ENCODE results near the gene ADAMTS12.

ADAMTS12 gene

DNA sequence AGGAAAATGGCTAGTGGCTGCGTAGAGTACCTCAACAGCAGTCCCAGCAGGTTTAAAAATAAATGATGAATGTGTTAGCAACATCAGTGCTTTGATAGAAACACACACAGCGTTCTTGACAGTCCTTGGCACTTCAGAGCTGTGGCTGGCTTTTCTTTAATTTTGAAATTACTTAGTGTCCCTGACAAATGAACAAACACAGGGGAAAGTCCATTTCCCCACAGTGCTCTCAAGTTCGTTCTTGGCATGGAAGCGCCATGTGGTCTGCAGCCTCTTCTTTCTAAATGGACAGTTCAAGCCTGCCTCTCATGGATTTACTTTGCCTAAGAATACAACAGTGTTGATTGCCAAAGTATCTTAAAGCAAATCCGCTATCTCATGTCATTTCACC lies 102.2 kb downstream of the ADAMTS12 start:
- TF ChIP-seq, protein P1, sequence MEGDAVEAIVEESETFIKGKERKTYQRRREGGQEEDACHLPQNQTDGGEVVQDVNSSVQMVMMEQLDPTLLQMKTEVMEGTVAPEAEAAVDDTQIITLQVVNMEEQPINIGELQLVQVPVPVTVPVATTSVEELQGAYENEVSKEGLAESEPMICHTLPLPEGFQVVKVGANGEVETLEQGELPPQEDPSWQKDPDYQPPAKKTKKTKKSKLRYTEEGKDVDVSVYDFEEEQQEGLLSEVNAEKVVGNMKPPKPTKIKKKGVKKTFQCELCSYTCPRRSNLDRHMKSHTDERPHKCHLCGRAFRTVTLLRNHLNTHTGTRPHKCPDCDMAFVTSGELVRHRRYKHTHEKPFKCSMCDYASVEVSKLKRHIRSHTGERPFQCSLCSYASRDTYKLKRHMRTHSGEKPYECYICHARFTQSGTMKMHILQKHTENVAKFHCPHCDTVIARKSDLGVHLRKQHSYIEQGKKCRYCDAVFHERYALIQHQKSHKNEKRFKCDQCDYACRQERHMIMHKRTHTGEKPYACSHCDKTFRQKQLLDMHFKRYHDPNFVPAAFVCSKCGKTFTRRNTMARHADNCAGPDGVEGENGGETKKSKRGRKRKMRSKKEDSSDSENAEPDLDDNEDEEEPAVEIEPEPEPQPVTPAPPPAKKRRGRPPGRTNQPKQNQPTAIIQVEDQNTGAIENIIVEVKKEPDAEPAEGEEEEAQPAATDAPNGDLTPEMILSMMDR (IDR thresholded peaks at IDR 0.05; ENCODE audit: low read depth, low read length) = no peak
- DNase-seq (ENCODE audit: extremely low read depth, low read depth) = no peak

DNA sequence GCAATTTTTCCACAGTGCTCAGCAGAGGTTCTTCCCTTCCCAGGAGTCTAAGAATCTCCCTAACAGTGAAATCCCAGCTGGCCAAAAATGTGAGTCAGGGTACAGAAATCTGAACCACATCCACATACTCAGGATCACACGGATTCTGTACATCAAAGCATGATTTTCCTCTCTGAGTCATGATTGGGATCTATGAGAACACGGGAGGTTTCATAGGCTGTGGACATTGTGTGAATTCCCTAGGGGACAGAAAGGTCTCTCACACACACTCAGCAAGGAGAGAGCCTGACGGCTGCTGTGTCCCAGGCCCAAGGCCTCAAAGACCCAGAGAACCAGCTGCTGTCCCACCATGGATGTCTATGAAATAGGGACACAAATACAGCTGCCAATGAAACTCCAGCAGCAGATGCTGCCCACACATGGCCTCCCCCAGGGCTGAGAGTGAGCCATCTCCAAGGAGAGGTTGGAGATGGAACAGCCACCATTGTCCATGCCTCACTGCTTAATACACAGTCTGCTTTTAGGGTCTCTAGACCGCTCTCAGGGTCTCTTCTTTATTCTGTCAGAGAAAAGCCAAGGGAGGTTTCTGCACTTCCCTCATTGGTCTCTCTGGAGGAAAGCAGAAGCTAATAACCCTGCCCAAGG lies 102.7 kb downstream of the ADAMTS12 start:
- DNase-seq (ENCODE audit: extremely low read depth, low read depth) = peak; percentile 84
- TF ChIP-seq, protein P1 (IDR thresholded peaks at IDR 0.05; ENCODE audit: low read depth, low read length) = no peak

DNA sequence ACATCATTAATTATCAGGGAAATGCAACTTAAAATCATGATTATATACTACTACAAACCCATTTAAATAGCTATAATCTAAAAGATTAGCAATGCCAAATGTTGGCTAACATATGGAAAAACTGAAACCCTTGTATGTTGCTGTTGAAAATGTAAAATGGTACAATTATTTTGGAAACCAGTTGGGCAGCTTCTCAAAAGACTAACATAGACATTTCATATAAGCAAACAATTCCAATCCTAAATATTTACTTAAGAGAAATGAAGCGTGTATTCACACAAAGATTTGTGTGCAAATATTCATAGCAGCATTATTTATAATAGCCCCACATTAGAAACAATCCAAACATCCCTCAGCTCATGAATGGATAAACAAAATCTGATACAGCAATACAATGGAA lies 106.2 kb downstream of the ADAMTS12 start:
- TF ChIP-seq, protein P1 (IDR thresholded peaks at IDR 0.05; ENCODE audit: low read depth, low read length) = no peak
- DNase-seq (ENCODE audit: extremely low read depth, low read depth) = no peak

DNA sequence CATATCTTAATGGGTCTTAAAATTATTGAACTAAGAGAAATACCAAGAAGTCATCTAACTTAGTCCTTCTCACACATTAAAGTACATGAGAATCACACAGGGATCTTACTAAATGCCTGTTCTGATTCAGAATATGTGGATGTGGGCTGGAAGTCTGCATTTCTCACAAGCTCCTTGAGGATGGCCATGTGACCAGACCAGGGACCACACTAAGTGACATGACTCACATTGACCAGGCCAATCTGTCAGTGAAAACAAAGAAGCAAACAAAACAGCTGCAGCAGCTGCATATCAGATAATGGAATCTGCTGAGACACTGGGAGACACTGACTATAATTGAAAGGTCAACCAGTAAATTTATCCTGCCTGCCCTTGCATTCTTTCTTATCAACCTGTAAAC lies 110.5 kb downstream of the ADAMTS12 start:
- TF ChIP-seq, protein P1 (IDR thresholded peaks at IDR 0.05; ENCODE audit: low read depth, low read length) = no peak
- no peak for DNase-seq (ENCODE audit: extremely low read depth, low read depth)

DNA sequence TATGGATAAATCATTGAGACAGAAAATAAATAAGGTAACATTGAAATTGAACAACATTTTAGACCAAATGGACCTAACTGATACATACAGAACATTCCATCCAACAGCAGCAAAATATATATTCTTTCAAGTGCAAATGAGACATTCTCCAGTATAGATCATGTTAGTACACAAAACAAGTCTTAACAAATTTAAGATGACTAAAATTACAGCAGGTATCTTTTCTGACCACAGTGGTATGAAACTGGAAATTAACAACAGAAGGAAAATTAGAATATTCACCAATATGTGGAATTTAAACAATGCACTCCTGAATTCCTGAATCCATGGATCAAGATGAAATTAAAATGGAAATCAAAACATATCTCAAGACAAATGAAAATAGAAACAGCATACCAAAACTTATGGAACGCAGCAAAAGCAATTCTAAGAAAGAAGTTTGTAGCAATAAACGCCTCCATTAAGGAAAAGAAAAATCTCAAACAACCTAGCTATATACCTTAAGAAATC lies 115.6 kb downstream of the ADAMTS12 start:
- TF ChIP-seq, protein P1 (IDR thresholded peaks at IDR 0.05; ENCODE audit: low read depth, low read length) = no peak
- DNase-seq (ENCODE audit: extremely low read depth, low read depth) = no peak

DNA sequence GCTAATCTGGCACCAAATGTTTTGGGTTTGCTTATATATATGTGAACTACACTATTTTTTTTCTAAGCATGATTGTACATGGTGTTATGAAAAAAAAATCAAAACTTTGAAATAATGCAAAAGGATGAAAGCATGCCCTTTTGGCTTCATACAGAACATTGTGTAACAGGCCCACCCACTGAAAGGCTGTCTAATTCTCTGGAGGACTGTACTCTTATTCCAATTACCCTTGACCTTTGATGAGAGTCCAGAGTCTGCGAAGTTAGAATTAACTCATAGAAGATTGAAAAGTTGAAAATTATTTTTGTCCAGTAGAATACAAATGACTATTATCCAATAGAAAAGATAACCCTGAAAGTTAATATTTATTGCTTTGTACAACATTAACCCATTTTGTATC lies 117.4 kb downstream of the ADAMTS12 start:
- TF ChIP-seq, protein P1 (IDR thresholded peaks at IDR 0.05; ENCODE audit: low read depth, low read length) = no peak

DNA sequence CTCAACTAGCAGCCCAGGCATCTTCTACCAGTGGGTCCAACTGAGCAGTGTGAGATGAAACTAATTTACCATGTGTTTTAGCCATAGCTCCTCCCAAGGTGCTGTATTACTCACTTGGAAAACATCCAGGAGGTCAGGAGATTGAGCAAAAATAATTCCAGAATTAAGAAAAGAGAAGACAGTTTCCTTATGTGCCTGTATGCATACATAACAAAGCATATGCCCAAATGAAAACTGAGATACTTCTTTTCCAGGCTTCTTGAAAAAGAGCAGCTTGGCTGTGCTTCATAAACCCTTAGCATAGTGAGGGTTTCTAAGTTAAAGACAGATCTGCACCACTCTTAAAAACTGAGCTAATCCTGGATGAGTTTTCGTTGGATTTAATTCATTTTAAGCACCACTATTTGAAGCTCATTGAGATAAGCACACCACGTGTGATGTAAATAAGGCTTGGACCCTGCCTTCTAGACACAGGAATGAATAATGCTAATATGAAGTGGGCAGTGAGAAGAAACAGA lies 119.4 kb downstream of the ADAMTS12 start:
- TF ChIP-seq, protein P1 (IDR thresholded peaks at IDR 0.05; ENCODE audit: low read depth, low read length) = no peak

More for the DNA sequence above, 117.4 kb downstream of the ADAMTS12 start:
- no peak for DNase-seq (ENCODE audit: extremely low read depth, low read depth)

More for the DNA sequence above, 119.4 kb downstream of the ADAMTS12 start:
- no peak for DNase-seq (ENCODE audit: extremely low read depth, low read depth)
